ENCODE results near the gene CADM2.

CADM2 gene

GRCh38 chr3:85586018-85586417 is 627.2 kb downstream of the CADM2 start:
- Histone ChIP-seq H3K36me3 (ENCODE audit: control insufficient read depth in 1 of 2, insufficient read depth in 2 of 2, low read length in 2 of 2) (no peaks in the 10 kb centered on the region), H3K9me3 (ENCODE audit: control insufficient read depth in 1 of 2, low read length in 2 of 2) (no peaks in the 10 kb centered on the region), H3K4me1 (ENCODE audit: control insufficient read depth in 1 of 2, insufficient read depth in 2 of 2, low read length in 2 of 2) (no peaks in the 10 kb centered on the region), H3K9ac (ENCODE audit: low read depth in 1 of 2, low read length in 2 of 2) (no peak overlapping the region), H3K27ac (ENCODE audit: low read depth, low read length) (no peak overlapping the region), H3K27me3 (ENCODE audit: control insufficient read depth in 1 of 2, insufficient read depth in 2 of 2, low read length in 2 of 2) (no peaks in the 10 kb centered on the region), H3K4me3 (ENCODE audit: low read depth in 1 of 2, low read length in 2 of 2) (no peak overlapping the region)

DNA sequence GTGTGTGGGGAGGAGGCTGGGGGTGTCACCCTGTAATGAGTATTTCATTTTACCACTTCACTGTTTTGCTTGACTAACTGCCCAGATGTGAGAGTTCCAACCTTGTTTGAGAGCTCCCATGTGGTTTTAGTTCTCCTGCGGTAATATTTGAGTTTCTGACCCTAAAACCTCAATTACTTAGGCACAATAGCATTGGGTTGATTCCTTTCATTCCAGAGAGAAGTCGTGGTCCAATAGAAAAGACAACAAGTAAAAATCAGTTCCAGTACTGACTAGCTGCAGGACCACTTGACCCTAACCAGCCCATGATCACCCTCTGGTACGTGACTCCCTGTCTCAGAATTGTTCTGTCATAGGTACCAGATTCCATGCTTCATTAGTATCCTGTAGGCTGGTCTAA is 630.4 kb downstream of the CADM2 start:
- H3K9ac ChIP-seq (ENCODE audit: low read depth in 1 of 2, low read length in 2 of 2), result no peak overlapping the region
- H3K27me3 ChIP-seq (ENCODE audit: control insufficient read depth in 1 of 2, insufficient read depth in 2 of 2, low read length in 2 of 2), result no peaks in the 10 kb centered on the region
- H3K4me3 ChIP-seq (ENCODE audit: low read depth in 1 of 2, low read length in 2 of 2), result no peak overlapping the region
- no peak overlapping the region for H3K27ac ChIP-seq (ENCODE audit: low read depth, low read length)
- H3K9me3 ChIP-seq (ENCODE audit: control insufficient read depth in 1 of 2, low read length in 2 of 2), result no peaks in the 10 kb centered on the region
- H3K36me3 ChIP-seq (ENCODE audit: control insufficient read depth in 1 of 2, insufficient read depth in 2 of 2, low read length in 2 of 2), result no peaks in the 10 kb centered on the region
- H3K4me1 ChIP-seq (ENCODE audit: control insufficient read depth in 1 of 2, insufficient read depth in 2 of 2, low read length in 2 of 2), result no peaks in the 10 kb centered on the region

DNA sequence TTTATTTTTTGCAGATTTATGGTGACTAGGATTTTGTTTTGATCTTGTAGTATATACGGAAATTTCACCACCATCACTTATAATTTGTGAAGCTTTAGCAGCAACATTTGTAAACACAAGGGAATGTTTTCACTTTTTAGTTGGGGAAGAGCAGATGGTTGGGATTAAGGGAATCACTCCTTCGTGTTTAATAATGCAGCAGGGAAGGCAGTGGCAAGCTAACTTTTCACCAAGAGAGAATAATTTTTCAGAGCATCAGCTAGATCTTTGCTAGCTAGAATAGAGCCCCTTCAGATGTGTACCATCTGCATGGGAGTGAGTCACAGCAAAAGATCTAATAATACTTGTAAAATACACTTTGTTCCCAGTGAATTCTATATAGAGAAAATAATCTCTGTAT is 632.7 kb downstream of the CADM2 start:
- no peaks in the 10 kb centered on the region for H3K4me1 ChIP-seq (ENCODE audit: control insufficient read depth in 1 of 2, insufficient read depth in 2 of 2, low read length in 2 of 2)
- no peak overlapping the region for H3K4me3 ChIP-seq (ENCODE audit: low read depth in 1 of 2, low read length in 2 of 2)
- H3K36me3 ChIP-seq (ENCODE audit: control insufficient read depth in 1 of 2, insufficient read depth in 2 of 2, low read length in 2 of 2), result no peaks in the 10 kb centered on the region
- no peaks in the 10 kb centered on the region for H3K9me3 ChIP-seq (ENCODE audit: control insufficient read depth in 1 of 2, low read length in 2 of 2)
- no peak overlapping the region for H3K27ac ChIP-seq (ENCODE audit: low read depth, low read length)
- no peak overlapping the region for H3K9ac ChIP-seq (ENCODE audit: low read depth in 1 of 2, low read length in 2 of 2)
- no peaks in the 10 kb centered on the region for H3K27me3 ChIP-seq (ENCODE audit: control insufficient read depth in 1 of 2, insufficient read depth in 2 of 2, low read length in 2 of 2)

GRCh38 chr3:85592256-85592655 is 633.5 kb downstream of the CADM2 start:
- H3K36me3 ChIP-seq (ENCODE audit: control insufficient read depth in 1 of 2, insufficient read depth in 2 of 2, low read length in 2 of 2), result no peaks in the 10 kb centered on the region
- H3K4me3 ChIP-seq (ENCODE audit: low read depth in 1 of 2, low read length in 2 of 2), result no peak overlapping the region
- no peak overlapping the region for H3K27ac ChIP-seq (ENCODE audit: low read depth, low read length)
- no peaks in the 10 kb centered on the region for H3K9me3 ChIP-seq (ENCODE audit: control insufficient read depth in 1 of 2, low read length in 2 of 2)
- H3K9ac ChIP-seq (ENCODE audit: low read depth in 1 of 2, low read length in 2 of 2), result no peak overlapping the region
- no peaks in the 10 kb centered on the region for H3K27me3 ChIP-seq (ENCODE audit: control insufficient read depth in 1 of 2, insufficient read depth in 2 of 2, low read length in 2 of 2)
- no peaks in the 10 kb centered on the region for H3K4me1 ChIP-seq (ENCODE audit: control insufficient read depth in 1 of 2, insufficient read depth in 2 of 2, low read length in 2 of 2)

GRCh38 chr3:85594676-85595075 is 635.9 kb downstream of the CADM2 start:
- Histone ChIP-seq H3K27ac (ENCODE audit: low read depth, low read length) (no peak overlapping the region), H3K4me1 (ENCODE audit: control insufficient read depth in 1 of 2, insufficient read depth in 2 of 2, low read length in 2 of 2) (no peaks in the 10 kb centered on the region), H3K27me3 (ENCODE audit: control insufficient read depth in 1 of 2, insufficient read depth in 2 of 2, low read length in 2 of 2) (no peaks in the 10 kb centered on the region), H3K9ac (ENCODE audit: low read depth in 1 of 2, low read length in 2 of 2) (no peak overlapping the region), H3K4me3 (ENCODE audit: low read depth in 1 of 2, low read length in 2 of 2) (no peak overlapping the region), H3K36me3 (ENCODE audit: control insufficient read depth in 1 of 2, insufficient read depth in 2 of 2, low read length in 2 of 2) (no peaks in the 10 kb centered on the region), H3K9me3 (ENCODE audit: control insufficient read depth in 1 of 2, low read length in 2 of 2) (no peaks in the 10 kb centered on the region)

GRCh38 chr3:85603378-85603777 is 644.6 kb downstream of the CADM2 start:
- no peaks in the 10 kb centered on the region for H3K4me1 ChIP-seq (ENCODE audit: control insufficient read depth in 1 of 2, insufficient read depth in 2 of 2, low read length in 2 of 2)
- H3K27me3 ChIP-seq (ENCODE audit: control insufficient read depth in 1 of 2, insufficient read depth in 2 of 2, low read length in 2 of 2), result no peaks in the 10 kb centered on the region
- H3K9ac ChIP-seq (ENCODE audit: low read depth in 1 of 2, low read length in 2 of 2), result no peak overlapping the region
- no peaks in the 10 kb centered on the region for H3K36me3 ChIP-seq (ENCODE audit: control insufficient read depth in 1 of 2, insufficient read depth in 2 of 2, low read length in 2 of 2)
- peaks cover 0 to under 1% of the 10 kb centered on the region in 2 donors for H3K9me3 ChIP-seq (ENCODE audit: control insufficient read depth in 1 of 2, low read length in 2 of 2)
- H3K4me3 ChIP-seq (ENCODE audit: low read depth in 1 of 2, low read length in 2 of 2), result no peak overlapping the region
- H3K27ac ChIP-seq (ENCODE audit: low read depth, low read length), result no peak overlapping the region

GRCh38 chr3:85604641-85605040 is 645.9 kb downstream of the CADM2 start:
- peaks cover 0 to 2% of the 10 kb centered on the region in 2 donors for H3K9me3 ChIP-seq (ENCODE audit: control insufficient read depth in 1 of 2, low read length in 2 of 2)
- H3K9ac ChIP-seq (ENCODE audit: low read depth in 1 of 2, low read length in 2 of 2), result no peak overlapping the region
- H3K27me3 ChIP-seq (ENCODE audit: control insufficient read depth in 1 of 2, insufficient read depth in 2 of 2, low read length in 2 of 2), result no peaks in the 10 kb centered on the region
- no peak overlapping the region for H3K4me3 ChIP-seq (ENCODE audit: low read depth in 1 of 2, low read length in 2 of 2)
- H3K36me3 ChIP-seq (ENCODE audit: control insufficient read depth in 1 of 2, insufficient read depth in 2 of 2, low read length in 2 of 2), result no peaks in the 10 kb centered on the region
- no peak overlapping the region for H3K27ac ChIP-seq (ENCODE audit: low read depth, low read length)
- no peaks in the 10 kb centered on the region for H3K4me1 ChIP-seq (ENCODE audit: control insufficient read depth in 1 of 2, insufficient read depth in 2 of 2, low read length in 2 of 2)

- Histone ChIP-seq H3K4me1 (ENCODE audit: control insufficient read depth in 1 of 2, insufficient read depth in 2 of 2, low read length in 2 of 2) (no peaks in the 10 kb centered on the region), H3K9ac (ENCODE audit: low read depth in 1 of 2, low read length in 2 of 2) (no peak overlapping the region), H3K27ac (ENCODE audit: low read depth, low read length) (no peak overlapping the region), H3K4me3 (ENCODE audit: low read depth in 1 of 2, low read length in 2 of 2) (no peak overlapping the region), H3K36me3 (ENCODE audit: control insufficient read depth in 1 of 2, insufficient read depth in 2 of 2, low read length in 2 of 2) (no peaks in the 10 kb centered on the region), H3K9me3 (ENCODE audit: control insufficient read depth in 1 of 2, low read length in 2 of 2) (peaks cover 0 to 2% of the 10 kb centered on the region in 2 donors), H3K27me3 (ENCODE audit: control insufficient read depth in 1 of 2, insufficient read depth in 2 of 2, low read length in 2 of 2) (no peaks in the 10 kb centered on the region)
Measured at GRCh38 chr3:85605066-85605465, 646.3 kb downstream of the CADM2 start.

- Histone ChIP-seq H3K27ac (ENCODE audit: low read depth, low read length) (no peak overlapping the region), H3K4me3 (ENCODE audit: low read depth in 1 of 2, low read length in 2 of 2) (no peak overlapping the region), H3K9me3 (ENCODE audit: control insufficient read depth in 1 of 2, low read length in 2 of 2) (no peaks in the 10 kb centered on the region), H3K4me1 (ENCODE audit: control insufficient read depth in 1 of 2, insufficient read depth in 2 of 2, low read length in 2 of 2) (no peaks in the 10 kb centered on the region), H3K9ac (ENCODE audit: low read depth in 1 of 2, low read length in 2 of 2) (no peak overlapping the region), H3K27me3 (ENCODE audit: control insufficient read depth in 1 of 2, insufficient read depth in 2 of 2, low read length in 2 of 2) (no peaks in the 10 kb centered on the region), H3K36me3 (ENCODE audit: control insufficient read depth in 1 of 2, insufficient read depth in 2 of 2, low read length in 2 of 2) (no peaks in the 10 kb centered on the region)
Measured at GRCh38 chr3:85626662-85627061, 667.9 kb downstream of the CADM2 start.

- H3K4me3 ChIP-seq (ENCODE audit: low read depth in 1 of 2, low read length in 2 of 2), result no peak overlapping the region
- H3K4me1 ChIP-seq (ENCODE audit: control insufficient read depth in 1 of 2, insufficient read depth in 2 of 2, low read length in 2 of 2), result no peaks in the 10 kb centered on the region
- H3K36me3 ChIP-seq (ENCODE audit: control insufficient read depth in 1 of 2, insufficient read depth in 2 of 2, low read length in 2 of 2), result no peaks in the 10 kb centered on the region
- no peaks in the 10 kb centered on the region for H3K27me3 ChIP-seq (ENCODE audit: control insufficient read depth in 1 of 2, insufficient read depth in 2 of 2, low read length in 2 of 2)
- no peak overlapping the region for H3K27ac ChIP-seq (ENCODE audit: low read depth, low read length)
- no peak overlapping the region for H3K9ac ChIP-seq (ENCODE audit: low read depth in 1 of 2, low read length in 2 of 2)
- H3K9me3 ChIP-seq (ENCODE audit: control insufficient read depth in 1 of 2, low read length in 2 of 2), result peaks cover 0 to 2% of the 10 kb centered on the region in 2 donors
Measured at GRCh38 chr3:85627932-85628331, 669.1 kb downstream of the CADM2 start.

- Histone ChIP-seq H3K9me3 (ENCODE audit: control insufficient read depth in 1 of 2, low read length in 2 of 2) (peaks cover 0 to 2% of the 10 kb centered on the region in 2 donors), H3K4me3 (ENCODE audit: low read depth in 1 of 2, low read length in 2 of 2) (no peak overlapping the region), H3K27me3 (ENCODE audit: control insufficient read depth in 1 of 2, insufficient read depth in 2 of 2, low read length in 2 of 2) (no peaks in the 10 kb centered on the region), H3K4me1 (ENCODE audit: control insufficient read depth in 1 of 2, insufficient read depth in 2 of 2, low read length in 2 of 2) (no peaks in the 10 kb centered on the region), H3K9ac (ENCODE audit: low read depth in 1 of 2, low read length in 2 of 2) (no peak overlapping the region), H3K36me3 (ENCODE audit: control insufficient read depth in 1 of 2, insufficient read depth in 2 of 2, low read length in 2 of 2) (no peaks in the 10 kb centered on the region), H3K27ac (ENCODE audit: low read depth, low read length) (no peak overlapping the region)
Measured at GRCh38 chr3:85631070-85631469, 672.3 kb downstream of the CADM2 start.
